ENCODE data around the gene INKA1. TPM values are rescaled to one million over a fixed set of nuclear protein-coding genes. Genes with fewer than 3 reads are reported as not detected.

Gene INKA1
- total RNA-seq, 1 experiment from 2014 or later, result 0.15 TPM

DNA sequence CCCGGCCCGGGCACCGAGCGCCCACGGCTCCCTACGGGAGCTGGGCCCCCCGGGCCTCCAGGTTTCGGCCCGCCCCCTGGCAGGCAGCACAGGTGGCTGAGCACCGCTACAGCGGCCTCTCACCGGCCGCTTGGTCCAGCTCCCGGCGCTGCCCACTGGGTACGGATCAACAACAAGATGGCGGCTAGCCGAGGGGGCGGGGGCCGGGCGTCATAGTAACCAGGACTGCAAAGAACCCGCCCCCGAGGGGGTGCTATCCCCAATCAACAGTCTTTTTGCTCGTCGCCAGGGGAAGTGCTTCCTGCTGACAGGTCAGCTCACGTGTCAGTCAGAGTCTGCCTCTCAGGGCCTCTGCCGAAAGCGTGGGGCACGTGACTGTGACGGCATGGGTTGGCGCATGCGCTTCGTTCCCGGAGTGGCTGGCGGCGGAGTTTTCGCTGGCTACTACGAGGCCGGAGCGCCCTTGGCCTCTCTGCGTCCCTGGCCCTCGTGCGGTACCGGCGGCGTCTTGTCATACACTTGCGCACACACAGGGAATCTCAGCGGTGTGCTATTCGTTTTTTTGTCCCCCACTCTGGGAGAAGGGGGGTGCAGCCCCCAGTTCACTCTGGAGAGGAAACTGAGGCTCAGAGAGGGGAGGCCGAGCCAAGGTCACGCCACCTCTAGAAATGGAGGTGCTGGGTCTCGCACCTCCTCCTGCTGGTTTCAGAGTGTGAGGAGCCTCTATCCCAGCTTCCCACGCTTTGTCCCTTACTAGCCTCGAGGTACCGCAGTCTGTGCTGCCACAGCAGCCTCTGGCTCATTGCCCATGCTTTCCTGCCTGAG is 16.5 kb upstream of the INKA1 start, which contains the start of gene IP6K1:
IP6K1 (minus strand) TSS at position 186 of the 825 bp plus-strand sequence. CDS start 38,502 bp downstream, outside the sequence.
- DNase-seq (ENCODE audit: low spot score), result peak; percentile 97

DNA sequence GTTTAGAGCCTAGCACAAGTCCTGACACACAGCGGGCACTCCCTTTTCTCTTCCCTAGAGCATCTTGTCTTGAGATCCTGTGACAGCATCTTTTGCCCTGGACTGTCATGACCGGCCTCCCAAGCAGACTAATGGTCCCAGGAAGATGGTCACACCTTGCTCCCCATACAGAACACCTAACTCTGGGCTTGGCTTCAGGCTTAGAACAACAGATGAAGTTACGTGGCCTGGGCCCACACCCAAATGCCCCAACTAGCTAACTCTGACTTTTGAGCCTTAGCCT is 15.9 kb upstream of the INKA1 start:
- DNase-seq (ENCODE audit: low spot score), result no peak

DNA sequence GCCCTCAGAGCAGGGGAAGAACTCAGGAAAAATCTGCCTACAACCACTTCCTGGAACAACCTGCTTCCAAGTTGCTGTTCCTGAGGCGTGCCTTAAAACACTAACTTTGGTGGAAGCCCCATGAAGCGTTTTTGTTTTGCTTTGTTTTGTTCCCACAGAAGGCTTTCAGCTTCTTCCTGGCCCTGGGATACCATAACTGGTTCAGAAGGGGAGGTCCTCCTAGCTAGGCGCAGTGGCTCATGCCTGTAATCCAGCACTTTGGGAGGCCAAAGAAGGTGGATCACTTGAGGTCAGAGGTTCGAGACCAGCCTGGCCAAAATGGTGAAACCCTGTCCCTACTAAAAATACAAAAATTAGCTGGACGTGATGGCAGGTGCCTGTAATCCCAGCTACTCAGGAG is 15.5 kb upstream of the INKA1 start:
- DNase-seq (ENCODE audit: low spot score), result no peak

DNA sequence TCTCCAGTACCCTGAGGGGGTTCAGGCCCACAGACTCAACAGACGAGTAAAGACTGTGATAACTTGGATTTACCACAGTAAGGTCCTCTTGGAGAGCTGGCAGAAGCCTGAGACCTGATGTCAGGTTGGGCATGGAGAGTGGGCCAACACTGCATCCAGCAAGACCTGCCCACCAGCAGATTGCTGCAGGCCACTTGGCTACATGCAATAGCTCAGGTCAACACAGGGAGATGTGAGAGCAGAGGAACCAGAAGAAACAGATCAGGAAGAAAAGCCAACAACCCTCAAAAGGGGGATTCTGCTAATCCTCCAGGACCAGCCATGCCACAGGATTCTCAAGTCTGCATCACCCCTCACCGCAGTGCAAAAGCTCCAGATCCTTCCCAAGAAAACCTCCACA is 15.0 kb upstream of the INKA1 start:
- DNase-seq (ENCODE audit: low spot score), result no peak

DNA sequence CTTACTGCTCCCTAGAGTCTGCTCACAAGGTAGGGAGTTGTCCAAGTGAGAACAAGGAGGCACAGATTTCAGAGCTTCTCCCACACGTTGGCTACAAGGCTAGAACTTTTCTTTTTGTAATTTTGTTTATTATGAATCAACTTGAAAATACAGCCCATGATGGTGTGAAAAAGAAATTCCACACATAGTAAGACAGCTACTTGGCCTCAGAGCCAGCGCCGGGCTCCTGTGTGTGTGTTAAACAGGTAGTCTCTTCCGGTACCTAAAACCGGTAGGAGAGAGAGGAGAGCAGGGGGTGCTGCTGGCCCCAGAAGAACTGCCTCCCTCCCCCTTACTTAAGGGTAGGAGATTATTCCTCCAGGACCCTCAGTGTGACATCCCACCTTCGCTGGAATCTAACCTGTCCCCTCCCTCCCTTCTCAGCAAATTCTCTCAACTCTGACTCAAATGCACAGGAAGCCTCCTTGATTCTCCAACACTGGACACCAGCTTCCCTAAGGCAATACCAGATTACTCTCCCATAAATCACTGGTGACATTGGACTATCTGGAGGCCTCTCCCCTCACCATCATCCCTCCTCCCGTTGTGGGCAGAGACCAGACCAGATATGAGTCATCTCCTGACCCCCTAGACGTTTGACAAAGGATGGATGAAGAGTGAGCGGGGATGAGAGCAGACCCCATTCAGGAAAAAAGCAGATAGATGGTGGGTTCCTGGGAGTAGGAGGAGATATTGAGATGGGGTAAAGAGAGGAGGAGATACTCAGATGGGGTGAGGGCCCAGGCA is 12.2 kb upstream of the INKA1 start:
- DNase-seq (ENCODE audit: low spot score), result no peak

GRCh38 chr3:49791571-49791970 is 11.5 kb upstream of the INKA1 start:
- no peak for DNase-seq (ENCODE audit: low spot score)

DNA sequence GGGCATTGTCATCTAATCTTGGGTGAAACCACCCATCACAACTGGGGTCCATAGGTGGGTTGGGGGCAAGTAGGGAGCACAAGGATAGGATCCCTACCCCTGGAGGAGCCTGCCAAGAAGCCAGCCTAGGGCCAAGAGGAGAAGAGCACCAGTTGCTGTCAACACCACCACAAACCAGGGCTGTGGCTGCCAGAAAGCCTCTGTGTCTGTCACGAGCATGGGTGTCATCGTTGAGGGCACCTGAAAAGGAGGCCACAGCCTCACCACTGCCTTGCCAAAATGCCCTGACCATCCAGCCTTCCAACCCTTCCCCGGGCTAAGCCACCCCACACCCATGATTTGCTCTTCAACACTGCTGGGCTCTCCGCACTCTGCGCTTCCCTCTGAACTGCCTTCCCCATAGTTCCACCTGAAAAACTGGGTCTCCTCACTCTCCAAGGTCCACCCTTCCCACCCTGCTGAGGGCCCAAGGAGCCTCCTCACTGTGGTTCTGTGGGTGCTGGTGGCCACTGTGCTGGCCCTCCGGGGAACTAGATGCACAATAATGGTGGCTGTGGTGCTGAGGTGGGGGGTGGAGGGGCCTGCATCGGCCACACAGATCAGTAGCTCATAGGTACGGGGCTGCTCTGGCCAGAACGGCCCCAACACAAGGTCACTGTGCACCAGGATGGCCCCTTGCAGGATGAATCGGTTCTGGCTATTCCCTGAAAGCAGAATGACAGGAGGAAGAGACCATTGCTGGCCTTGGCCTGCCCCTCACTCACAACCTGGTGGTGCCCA is 10.5 kb upstream of the INKA1 start:
- no peak for DNase-seq (ENCODE audit: low spot score)

GRCh38 chr3:49793486-49794085 is 9.5 kb upstream of the INKA1 start:
- no peak for DNase-seq (ENCODE audit: low spot score)

- no peak for DNase-seq (ENCODE audit: low spot score)
Measured at GRCh38 chr3:49794431-49794830, 8.6 kb upstream of the INKA1 start.

GRCh38 chr3:49794926-49795905 is 7.8 kb upstream of the INKA1 start:
- no peak for DNase-seq (ENCODE audit: low spot score)

DNA sequence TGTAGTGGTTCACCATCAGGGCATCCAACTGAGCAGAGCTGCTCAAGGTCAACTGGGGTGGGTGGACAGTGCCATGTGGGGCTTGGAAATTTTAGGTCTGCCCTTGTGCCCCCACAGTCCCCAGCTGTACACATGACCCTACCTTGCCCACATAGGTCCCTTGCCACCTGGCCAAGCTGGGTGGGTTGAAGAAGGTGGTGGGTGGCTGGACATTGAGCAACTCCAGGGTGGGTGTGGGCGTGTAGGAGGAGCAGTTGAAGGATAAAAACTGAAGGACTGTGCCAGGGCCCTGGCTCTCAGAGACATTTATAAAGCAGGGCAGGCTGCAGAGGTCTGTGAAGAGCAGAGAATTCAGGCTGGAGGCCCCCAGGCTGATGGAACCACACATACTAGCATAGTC is 4.0 kb upstream of the INKA1 start:
- DNase-seq (ENCODE audit: low spot score), result no peak

GRCh38 chr3:49799761-49800160 is 3.3 kb upstream of the INKA1 start, which contains the start of gene CDHR4:
Gene CDHR4, minus strand, starts transcription at chr3:49799873. Its CDS starts 61 bp downstream, at chr3:49799812.
- peak; percentile 70 for DNase-seq (ENCODE audit: low spot score)

DNA sequence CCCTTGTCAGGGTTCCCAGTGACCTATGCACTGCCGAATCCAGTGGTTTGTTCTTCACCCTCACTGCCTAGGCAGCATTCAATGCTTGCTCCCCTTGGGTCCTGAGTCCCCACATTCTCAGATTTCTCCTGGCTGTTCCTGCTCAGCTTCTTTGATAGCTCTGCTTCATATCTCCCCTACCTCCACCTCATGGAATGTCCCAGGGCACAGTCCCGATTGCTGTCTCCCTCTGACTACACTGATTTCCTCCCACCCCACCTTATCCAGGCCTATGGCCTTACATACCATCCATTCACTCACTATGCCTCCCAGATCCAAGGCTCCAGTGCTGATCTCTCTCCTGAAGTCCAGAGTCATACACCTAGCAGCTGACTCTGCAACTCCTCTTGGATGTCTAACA is 1.9 kb upstream of the INKA1 start:
- no peak for DNase-seq (ENCODE audit: low spot score)

- DNase-seq (ENCODE audit: low spot score), result no peak
Measured at GRCh38 chr3:49803465-49804140, 542 bp downstream of the INKA1 start.

DNA sequence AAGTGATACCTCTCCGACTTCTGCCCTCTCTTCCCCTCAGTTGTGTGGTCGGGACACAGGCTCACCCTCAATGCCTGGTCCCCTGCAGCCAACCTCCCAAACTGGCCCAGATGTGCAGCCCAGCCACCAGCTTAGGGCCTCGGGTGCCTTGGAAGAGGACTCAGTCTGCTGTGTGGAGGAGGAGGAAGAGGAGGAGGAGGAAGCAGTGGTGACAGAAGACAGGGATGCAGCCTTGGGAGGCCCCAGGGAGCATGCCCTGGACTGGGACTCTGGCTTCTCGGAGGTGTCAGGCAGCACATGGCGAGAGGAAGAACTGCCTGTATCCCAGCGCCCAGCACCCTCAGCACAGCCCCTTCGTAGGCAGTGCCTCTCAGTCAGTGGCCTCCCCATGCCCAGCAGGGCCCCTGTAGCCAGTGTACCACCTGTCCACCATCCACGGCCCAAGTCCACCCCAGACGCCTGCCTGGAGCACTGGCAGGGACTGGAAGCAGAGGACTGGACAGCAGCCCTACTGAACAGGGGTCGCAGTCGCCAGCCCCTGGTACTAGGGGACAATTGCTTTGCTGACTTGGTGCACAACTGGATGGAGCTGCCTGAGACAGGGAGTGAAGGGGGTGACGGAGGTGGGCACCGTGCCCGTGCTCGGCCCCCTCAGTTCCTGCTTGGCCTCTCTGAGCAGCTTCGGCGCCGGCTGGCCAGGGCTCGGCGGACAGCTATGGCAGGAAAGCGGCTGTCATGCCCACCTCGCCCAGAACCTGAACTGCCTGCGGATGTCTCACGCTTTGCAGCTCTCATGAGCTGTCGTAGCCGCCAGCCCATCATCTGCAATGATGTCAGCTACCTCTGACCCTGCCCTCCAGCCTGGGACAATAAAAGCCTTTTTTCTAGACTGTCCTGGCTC is 1.3 kb downstream of the INKA1 start:
- DNase-seq (ENCODE audit: low spot score), result no peak

DNA sequence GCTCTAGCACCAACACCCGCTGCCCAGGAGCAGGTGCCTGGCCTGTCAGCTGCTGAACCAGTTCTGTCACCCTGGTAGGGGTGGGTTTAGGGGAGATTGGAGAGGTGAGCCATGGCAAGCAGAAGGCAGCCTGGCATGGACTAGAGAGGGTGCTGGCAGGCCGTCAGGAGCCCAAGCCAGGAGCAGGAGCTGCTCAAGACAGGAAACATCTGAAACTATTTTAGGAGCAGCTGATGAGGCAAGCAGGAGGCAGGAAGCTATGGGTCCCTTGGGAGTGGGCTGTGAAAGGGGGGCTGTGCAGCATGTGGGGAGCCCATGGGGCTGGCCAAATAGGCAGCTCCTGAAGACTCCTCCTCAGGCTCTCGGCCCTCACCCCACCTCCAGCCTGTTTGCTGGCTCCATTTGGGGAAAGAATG is 2.3 kb downstream of the INKA1 start:
- DNase-seq (ENCODE audit: low spot score), result peak; percentile 39

GRCh38 chr3:49805897-49806701 is 3.0 kb downstream of the INKA1 start:
- DNase-seq (ENCODE audit: low spot score), result no peak

DNA sequence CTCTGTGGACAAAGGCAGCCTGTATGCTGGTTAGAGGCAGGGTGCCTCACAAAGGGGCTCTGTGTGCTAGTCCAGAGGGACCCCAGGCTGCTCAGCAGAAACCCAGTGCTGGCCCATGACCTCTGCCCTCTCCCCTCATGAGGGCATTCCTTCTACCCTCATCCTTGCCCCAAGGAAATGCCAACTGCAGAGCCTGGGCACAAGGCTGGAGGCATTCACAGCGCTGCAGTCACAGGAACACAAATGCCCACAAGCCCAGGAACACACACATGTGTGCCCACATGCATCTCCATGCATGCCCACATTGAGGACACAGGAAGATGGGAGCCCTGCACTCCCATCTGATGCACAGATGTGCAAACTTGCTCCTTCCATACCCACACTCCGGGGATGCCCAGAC is 3.8 kb downstream of the INKA1 start:
- DNase-seq (ENCODE audit: low spot score), result no peak

Data from HT-29 (cell line).